ENCODE data around the gene GBA2. TPM values are rescaled to one million over a fixed set of nuclear protein-coding genes. Genes with fewer than 3 reads are reported as not detected.

The GBA2 gene
- total and polyA plus RNA-seq, 3 donors from 2014 or later, result 51.3 to 77.1 (median 66.5) TPM

DNA sequence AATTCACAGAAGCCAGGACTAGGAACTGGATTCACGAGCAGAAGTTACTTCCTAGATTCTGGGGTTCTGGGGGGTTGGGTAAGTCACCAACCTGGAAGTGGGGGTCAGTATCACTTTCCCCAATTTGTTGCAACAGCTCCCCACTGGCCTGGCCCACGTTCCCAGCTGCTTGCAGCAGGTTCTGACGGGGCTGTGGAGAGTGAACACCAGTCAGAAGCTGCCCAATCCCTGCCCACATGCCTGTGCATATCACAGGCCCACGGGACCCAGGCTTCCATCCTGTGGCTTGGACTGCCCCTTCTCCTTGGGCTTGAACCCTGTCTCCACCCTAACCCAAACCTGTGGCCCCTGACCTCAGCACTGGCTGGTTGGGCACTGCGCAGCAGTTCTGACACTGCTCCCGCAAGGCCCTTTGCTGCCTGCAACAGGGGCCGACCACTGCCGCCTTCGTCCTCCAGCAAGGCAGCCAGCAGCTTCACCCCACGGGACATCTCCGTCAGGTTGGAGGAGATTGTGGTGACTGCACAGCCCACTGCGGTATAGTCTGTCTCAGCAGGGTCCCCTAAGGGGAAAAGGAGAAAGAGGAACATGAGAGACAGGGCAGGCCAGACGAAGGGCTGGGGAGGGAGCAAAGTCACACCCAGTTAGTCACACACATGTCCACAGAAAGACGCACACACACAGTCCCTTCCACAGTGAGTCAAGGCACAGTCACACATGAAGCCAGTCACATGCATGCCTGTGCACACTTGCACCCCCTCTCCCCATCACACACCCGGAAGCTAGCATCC lies 30.1 kb downstream of the GBA2 start:
- Histone ChIP-seq H3K27me3 (no peaks in the 10 kb centered on the region), H3K4me3 (no peak overlapping the region), H3K27ac (no peak overlapping the region), H3K36me3 (ENCODE audit: low read depth, missing control alignments) (no peaks in the 10 kb centered on the region), H3K9me3 (no peaks in the 10 kb centered on the region), H3K4me1 (no peaks in the 10 kb centered on the region)
- intact Hi-C loops (cut with DNase I; ENCODE audit: low total_unique reads), result no loop called here
- DNase-seq, result no peak
- TF ChIP-seq CTCF (IDR thresholded peaks at IDR 0.05), result no peak
- no peak for TF ChIP-seq POLR2A (IDR thresholded peaks at IDR 0.05)
- 87 to 88% methylated on average over 9 to 15 of the region's 15 CpGs for WGBS, 2 donors

DNA sequence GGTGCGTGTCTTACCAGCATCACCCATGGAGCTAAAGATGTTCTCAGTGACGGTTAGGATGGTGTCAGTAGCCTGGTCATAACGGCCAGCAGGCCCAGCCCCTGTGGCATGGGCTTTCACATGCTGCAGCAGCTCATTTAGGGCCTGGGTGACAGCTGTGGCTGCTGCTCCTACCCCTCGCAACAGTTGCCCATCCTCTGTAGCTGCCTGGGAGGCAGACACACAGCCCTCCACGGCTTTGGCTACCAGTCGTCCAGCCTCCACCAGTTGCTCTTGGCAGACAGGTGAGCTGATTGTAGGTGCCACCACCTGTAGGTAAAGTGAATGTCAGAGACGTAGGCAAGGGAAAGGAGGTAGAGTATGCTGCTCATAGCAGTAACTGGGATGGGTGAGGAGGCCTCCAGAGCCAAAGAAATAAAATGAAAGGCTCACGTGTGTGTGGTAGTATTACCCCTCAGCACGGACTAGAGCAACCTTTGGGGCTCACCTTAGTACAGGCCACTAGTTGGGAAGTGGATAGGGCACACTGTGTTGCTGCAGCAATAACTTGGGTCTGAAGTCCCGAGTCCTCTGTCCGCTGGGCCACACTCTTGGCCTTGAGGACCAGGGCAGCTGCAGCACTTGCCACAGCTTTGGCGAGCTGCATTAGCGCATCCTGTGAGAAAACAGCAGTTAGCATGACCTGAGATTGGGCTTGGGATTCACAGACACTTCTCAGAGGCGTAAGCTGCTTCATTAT lies 31.7 kb downstream of the GBA2 start:
- no peaks in the 10 kb centered on the region for H3K9me3 ChIP-seq
- no peaks in the 10 kb centered on the region for H3K27me3 ChIP-seq
- no peaks in the 10 kb centered on the region for H3K4me1 ChIP-seq
- WGBS, 2 donors, result 82 to 88% methylated on average over 12 to 14 of the region's 14 CpGs
- no peaks in the 10 kb centered on the region for H3K36me3 ChIP-seq (ENCODE audit: low read depth, missing control alignments)
- TF ChIP-seq CTCF (IDR thresholded peaks at IDR 0.05) (no peak), POLR2A (IDR thresholded peaks at IDR 0.05) (no peak)
- intact Hi-C loops (cut with DNase I; ENCODE audit: low total_unique reads), result no loop called here
- H3K4me3 ChIP-seq, result no peak overlapping the region
- H3K27ac ChIP-seq, result no peak overlapping the region
- DNase-seq, result no peak

DNA sequence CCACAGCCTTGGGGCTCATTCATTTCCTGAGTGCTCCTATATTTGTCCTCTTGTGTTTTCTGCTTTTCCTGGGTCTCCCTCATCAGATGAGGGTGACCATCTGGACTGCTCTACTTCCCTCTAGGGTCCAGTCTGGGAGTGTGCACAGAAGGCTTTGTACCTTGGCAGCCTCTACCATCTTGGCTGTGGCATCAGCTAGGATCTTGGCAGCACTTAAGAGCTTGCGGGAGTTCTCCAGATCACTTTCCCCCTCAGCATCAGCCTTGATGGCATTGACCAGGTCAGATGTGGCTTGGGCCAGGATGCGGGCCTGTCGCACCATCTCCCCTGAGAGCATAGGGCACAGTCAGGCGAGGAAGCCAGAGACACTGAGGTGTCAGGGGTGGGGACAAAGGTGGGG lies 32.8 kb downstream of the GBA2 start:
- Histone ChIP-seq H3K4me3 (no peak overlapping the region), H3K27ac (no peak overlapping the region), H3K4me1 (no peaks in the 10 kb centered on the region), H3K9me3 (no peaks in the 10 kb centered on the region), H3K27me3 (no peaks in the 10 kb centered on the region), H3K36me3 (ENCODE audit: low read depth, missing control alignments) (no peaks in the 10 kb centered on the region)
- 58 to 80% methylated on average over 4 of the region's 4 CpGs for WGBS, 2 donors
- no peak for DNase-seq
- intact Hi-C loops (cut with DNase I; ENCODE audit: low total_unique reads), result no loop called here
- TF ChIP-seq POLR2A (IDR thresholded peaks at IDR 0.05) (no peak), CTCF (IDR thresholded peaks at IDR 0.05) (no peak)

DNA sequence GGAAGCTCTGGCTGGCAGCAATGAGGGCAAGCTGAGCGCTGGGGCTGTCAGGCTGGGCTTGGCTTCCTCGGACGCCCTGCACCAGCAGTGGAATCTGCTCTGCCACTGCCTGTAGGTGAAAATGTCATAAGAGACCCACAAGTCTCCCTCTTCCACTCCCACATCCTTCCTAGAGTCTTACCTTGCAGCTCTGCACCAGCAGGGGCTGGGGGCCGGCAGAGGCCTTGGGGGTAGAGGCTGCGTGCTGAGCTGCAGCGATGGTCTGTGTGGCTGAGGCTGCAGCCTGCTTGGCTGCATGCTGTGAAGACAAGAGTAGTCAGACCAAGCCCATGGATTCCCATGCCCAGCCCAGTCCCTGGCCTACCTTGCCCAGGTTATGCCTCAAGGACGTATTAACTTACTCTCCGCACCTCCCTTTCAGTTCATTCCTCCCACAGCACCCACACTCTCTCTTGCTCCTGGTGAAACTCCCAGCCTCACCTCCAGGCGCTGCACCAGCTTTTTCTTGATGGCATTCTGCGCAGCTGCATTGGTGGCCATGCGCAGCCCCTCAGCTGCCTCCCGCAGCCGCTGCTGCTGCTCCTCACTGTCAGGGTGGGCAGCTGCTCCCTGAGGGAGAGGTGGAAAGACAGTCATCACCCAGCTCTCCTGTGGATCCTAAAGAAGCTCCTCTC lies 34.3 kb downstream of the GBA2 start:
- intact Hi-C loops (cut with DNase I; ENCODE audit: low total_unique reads), result no loop called here
- Histone ChIP-seq H3K4me3 (no peak overlapping the region), H3K36me3 (ENCODE audit: low read depth, missing control alignments) (no peaks in the 10 kb centered on the region), H3K9me3 (no peaks in the 10 kb centered on the region), H3K27me3 (no peaks in the 10 kb centered on the region), H3K27ac (no peak overlapping the region), H3K4me1 (no peaks in the 10 kb centered on the region)
- DNase-seq, result no peak
- TF ChIP-seq POLR2A (IDR thresholded peaks at IDR 0.05), result no peak
- TF ChIP-seq CTCF (IDR thresholded peaks at IDR 0.05), result no peak
- 93 to 94% methylated on average over 10 to 13 of the region's 13 CpGs for WGBS, 2 donors
